ENCODE data around the gene HRCT1.
A peak's percentile ranks its signal among the peaks of the same experiment; 100 is the strongest.
"Not testable (repeated sequence)": the region's sequence is repeated elsewhere in the genome, so short reads cannot be mapped to it uniquely, and the experiment has no call there.

Gene HRCT1

DNA sequence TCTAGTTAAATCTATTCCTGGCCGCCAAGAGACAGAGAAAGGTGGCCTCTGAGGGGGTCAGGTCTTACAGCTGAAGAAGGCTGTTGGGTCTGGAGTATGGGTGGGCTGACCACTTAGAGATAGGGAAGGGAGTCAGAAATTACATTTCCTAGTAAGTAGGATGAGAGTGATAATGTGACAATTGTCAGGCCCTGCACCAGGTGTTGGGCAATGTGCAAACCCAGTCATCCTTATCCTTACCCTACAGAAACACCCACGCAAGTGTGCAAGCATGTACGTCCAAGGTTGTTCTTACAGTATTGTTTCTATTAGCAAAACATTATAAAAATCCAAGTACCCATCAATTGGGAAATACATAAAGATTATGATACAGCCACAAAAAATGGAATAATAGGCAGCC, 12.8 kb downstream of the HRCT1 start:
- no peak for DNase-seq (ENCODE audit: low read depth)

DNA sequence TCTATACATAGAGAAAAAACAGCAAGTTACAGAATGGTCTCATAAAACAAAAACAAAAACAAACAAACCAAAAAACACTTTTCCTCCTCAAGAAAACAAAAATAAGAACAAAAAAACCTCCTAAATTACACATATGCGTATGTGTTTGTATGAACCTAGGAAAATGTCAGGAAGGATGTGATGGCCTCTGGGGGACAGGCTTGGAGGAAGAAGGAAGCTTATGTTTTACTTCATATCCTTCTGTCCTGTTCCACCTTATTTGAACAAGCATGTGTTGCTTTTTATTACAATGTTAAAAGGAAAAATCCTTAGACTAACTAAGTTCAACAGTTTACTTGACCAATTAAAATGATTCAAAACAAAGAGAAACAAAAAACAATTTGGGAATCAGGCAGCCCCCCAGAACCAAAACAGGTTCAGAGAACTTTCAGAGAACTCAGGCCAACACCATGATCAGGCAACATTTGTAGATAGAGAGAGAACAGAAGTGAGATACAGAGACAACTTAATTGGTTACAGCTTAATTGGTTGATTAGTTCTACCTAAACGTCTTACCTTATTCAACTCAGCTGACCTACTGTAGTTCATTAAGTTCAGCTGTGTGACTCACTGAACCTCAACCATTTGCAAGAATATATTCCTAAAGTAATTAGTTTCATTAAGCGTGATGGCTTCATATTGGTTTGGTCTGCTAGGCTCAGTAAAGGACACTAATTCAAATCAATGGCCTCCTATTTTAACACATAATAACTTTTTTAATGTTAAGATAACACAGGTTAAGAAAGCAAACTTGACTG, 13.4 kb downstream of the HRCT1 start:
- no peak for DNase-seq (ENCODE audit: low read depth)

DNA sequence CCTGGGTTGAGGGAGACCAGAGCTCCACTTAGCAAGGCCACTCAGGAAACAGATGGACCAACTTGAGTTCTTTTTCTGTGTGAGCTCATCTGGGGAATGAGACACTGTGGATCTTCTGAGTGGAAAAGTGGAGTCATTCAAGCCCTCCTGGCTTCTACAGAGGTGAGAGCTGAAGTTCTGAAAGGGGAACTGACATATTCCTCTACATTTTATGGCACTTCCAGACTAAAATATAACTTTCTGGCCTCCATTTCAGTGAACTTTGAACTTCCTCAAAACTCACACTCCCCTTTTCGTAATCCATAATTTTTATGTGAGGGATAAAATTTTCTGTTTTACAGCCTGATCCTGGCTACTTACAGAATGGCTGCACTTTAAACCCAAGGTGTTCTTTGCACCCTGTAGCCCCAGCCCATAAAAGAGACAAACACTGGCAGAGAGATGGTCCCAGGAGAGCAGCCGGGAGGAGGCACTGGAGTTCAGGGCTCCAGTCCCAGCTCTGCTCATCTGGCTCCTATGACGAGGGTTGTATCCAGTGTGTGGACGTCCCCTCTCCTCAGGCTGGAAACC, 14.1 kb downstream of the HRCT1 start:
- no peak for DNase-seq (ENCODE audit: low read depth)

DNA sequence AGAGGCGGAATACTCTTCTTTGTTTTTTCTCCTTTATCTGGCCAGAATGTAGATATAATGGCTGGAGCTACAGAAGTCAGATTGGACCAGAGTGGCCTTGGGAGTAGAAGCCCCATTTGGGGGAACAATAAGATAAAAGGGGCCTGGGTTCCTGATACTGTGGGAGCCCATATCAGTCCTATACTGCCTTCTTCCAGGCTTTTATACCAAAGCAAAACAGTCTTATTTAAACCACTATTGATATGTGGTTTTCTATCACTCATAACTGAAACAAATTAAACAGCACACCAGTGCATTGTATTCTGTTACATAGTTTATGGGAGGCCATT, 17.6 kb downstream of the HRCT1 start:
- no peak for DNase-seq (ENCODE audit: low read depth)

DNA sequence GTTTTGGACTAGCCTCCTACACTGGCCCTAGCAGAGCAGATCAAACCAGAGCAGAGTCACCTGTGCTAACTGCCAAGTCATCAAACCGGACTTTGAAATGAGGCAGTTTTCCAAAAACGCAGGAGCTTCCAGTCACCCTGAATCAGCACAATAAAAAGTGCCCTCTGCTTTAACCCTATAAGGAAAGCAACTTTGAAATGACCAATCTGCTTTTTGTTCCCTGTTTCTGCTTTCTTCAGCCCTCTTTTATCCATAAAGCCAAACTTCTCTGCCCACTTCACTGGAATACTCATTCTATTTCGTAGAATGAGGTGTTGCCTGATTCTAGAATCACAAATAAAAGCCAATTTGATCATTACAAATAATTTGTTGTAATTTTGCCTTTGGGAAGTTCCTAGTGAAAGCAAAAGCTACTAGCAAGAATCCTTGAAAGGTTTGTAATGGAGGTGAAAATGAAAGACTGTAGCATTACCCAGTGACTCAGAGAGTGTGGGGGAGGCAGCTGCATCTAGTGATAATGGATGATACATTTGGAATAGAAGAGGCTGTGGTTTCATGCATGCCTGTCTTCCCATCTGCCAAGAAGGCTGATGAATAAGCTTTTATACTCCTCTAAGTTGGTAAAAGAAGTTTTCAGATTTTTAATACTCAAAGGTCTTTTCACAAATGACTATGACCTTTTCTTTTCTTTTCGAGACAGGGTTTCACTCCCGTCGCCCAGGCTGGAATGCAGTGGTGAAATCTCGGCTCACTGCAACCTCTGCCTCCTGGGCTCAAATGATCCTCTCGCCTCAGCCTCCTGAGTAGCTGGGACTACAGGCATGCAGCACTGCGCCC, 18.1 kb downstream of the HRCT1 start:
- peak; percentile 91 for DNase-seq (ENCODE audit: low read depth)

DNA sequence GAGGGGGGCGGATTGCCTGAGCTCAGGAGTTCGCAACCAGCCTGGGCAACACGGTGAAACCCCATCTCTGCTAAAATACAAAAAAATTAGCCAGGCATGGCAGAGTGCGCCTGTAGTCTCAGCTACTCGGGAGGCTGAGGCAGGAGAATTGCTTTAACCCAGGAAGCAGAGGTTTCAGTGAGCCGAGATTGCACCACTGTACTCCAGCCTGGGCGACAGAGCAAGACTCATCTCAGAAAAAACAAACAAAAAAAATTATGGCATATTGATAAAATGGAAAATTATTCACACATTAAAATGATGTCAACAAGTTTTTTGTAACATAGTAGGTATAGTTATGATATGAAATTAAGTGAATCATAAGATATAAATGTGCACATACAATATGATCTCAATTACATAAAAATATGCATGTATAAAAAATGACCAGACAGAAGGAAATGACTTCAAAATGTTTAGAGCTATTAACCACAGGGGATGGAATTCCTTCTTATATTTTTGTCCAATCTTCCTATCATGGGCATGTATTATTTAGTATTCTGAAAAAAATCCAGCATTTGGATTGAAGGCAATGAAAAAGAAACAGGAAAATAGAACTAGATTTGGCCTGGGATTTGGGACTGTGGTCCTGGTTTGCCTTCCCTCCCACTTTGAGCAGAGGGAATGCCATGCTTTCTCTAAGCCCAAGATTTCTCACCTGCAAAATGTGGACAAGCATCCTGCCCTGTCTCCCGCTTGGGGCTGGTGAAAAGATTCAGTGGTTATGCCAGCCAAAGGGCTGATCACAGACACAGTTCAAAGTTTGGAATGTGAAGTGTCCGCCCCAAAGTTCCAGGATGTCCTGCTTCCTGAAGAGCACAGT, 22.8 kb downstream of the HRCT1 start:
- DNase-seq (ENCODE audit: low read depth), result no peak

DNA sequence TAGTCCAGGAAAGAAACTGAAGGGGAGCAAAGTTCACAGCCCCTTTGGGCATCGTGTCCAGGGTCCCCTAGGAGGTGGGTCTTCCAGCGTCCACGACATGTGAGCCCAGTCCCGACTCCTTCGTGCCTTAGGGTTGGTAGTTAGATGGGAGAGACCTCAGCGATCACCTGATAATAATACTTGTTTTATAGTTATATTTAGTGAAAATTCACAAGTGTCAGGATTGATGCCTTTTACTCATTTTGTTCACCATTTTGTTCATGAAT, 23.4 kb downstream of the HRCT1 start:
- no peak for DNase-seq (ENCODE audit: low read depth)

DNA sequence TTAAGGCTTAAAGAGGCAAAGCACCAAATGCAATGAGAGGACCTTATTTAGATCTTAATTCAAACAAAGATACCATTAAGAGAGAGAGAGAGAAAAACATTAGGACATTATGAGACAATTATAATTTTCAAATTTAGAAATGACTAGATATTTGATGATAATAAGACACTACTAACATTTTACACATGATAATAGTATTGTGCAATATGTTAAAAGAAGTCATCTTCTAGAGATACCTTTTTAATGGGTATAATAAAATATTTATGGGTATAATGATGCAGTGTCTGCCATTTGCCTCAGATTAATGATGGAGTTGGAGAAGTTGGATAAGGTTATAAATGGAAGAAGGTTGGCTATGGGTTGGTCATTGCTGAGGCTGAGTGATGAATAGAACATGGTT, 24.5 kb downstream of the HRCT1 start:
- no peak for DNase-seq (ENCODE audit: low read depth)

DNA sequence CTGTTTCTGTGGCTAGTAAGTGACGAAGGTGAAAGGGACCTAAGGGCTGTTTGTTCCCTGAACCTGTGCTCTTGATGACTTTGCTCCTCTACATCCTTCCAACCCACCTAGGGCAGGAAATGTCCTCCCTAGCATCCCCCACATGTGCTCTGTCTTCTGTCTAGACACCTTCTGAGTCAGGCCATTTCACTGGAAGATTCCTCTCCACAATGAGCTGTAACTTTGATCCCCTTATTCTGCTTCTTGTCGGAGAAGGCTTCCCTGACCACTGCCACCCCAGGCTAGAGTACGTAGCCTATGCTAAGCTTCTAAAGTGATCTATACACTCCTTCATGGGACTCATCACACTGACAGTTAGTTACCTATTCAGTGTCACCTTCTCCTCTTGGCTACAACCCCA, 25.0 kb downstream of the HRCT1 start:
- no peak for DNase-seq (ENCODE audit: low read depth)

DNA sequence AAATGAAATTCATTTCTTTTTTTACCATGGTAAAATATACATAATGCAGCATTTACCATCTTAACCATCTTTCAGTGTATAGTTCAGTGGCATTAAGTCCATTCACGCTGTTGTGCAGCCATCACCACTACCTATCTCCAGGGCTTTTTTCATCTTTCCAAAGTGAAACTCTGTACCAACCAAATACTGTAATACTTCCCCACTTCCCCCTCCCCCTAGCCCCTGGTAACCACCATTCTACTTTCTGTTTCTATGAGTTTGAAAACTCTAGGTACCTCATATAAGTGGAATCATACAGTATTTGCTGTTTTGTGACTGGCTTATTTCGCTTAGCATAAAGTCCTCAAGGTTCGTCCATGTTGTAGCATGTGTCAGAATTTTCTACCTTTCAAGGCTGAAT, 26.7 kb downstream of the HRCT1 start:
- DNase-seq (ENCODE audit: low read depth), result no peak

DNA sequence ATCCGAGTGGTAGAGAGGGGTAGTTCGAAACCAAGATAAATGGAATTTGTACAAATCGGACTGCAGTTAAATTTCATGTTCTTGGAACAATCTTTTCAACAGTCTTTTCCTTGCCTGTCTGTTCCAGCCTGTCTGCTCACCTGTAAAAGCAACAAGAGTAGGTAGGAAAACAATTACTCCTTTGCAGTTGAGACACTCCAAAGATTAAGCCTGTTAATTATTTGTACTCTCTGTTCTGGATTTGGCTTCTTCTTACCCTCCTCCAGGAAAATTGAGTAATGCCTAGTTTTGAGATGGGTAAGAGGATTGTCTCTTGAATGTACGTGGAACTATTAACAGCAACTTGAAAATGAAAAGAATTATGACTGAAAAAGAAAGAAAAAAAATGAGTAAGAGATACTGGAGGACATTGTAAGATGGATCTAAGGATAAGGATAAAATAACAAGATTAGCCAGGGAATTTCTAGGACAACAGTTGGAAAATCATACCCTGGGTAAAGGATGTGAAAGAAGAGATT, 27.6 kb downstream of the HRCT1 start:
- no peak for DNase-seq (ENCODE audit: low read depth)

DNA sequence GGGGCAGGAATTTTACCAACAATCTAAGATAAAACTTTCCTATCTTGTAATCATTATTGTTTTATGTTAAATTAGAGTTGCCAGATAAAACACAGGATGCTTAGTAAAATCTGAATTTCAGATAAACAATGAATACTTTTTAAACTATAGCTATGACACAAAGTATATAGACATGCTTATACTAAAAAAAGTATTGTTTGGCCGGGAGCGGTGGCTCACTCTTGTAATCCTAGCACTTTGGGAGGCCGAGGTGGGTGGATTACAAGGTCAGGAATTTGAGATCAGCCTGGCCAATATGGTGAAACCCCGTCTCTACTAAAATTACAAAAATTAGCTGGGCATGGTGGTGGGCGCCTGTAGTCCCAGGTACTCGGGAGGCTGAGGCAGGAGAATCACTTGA, 28.1 kb downstream of the HRCT1 start:
- not testable (repeated sequence) for DNase-seq (ENCODE audit: low read depth)

DNA sequence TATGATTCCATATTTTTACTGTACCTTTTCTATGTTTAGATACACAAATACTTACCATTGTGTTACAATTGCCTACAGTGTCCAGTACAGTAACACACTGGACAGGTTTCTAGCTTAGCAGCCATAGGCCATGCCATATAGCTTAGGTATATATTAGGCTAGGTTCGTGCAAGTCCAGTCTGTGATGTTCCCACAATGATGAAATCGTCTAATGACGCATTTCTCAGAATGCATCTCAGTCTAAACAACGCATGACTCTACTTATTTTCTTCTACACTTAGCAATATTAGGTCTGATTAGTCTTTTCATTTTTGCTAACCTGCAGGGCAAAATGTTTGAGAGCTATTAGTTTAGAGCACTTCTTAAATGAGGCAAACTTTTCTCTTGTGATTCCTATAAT, 29.3 kb downstream of the HRCT1 start:
- no peak for DNase-seq (ENCODE audit: low read depth)

DNA sequence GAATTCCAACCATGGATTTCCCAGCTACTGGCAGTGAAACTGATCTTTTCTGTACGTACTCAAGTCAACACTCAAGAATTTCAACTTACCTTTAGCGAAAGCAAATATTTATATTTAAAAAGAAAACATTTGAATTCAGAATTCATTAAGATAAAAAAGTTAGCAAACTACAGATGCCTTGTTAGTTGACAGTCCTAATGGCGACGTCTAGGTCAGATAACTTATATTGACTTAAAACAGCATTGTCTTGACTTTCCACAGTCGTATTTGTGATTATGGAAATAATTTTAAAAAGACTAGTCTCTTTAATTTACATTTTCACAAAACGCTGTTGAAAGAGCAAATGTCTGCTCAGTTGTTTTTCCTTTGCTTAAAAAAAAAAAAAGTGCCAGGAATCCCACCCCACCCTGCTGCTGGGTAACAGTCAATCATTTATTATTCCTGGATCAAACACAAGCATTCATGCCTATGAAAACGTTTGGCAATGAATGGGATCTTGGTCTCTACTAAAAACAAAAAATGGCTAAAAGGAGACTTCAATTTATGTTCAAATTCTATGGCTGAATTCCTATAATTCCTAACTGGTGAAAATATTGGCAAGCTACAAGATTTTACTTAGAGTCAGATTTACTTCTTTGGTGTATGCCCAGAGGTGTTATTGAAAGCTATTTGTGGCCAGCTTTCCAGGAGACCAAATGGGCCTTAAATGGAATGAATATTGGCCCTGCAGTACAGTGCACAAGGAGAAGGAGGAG, 29.9 kb downstream of the HRCT1 start:
- DNase-seq (ENCODE audit: low read depth), result peak; percentile 40

DNA sequence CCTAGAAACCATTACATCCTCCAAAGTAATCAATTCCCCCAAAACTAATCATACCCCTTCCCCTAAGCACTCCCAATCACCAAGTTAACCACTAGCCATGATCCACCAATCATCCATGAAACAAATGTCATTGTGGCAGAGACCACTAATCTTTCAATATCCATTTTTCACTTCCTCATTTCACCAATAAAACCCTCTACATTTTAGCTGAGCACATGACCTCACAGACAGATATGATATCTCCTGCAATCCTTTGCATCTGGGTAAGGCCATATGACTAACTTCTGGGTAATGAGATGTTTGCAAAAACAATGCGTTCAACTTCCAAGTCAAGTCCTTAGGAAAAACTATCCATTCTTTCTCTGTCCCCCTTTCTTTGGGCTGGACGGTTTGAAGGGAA, 31.2 kb downstream of the HRCT1 start:
- DNase-seq (ENCODE audit: low read depth), result no peak

DNA sequence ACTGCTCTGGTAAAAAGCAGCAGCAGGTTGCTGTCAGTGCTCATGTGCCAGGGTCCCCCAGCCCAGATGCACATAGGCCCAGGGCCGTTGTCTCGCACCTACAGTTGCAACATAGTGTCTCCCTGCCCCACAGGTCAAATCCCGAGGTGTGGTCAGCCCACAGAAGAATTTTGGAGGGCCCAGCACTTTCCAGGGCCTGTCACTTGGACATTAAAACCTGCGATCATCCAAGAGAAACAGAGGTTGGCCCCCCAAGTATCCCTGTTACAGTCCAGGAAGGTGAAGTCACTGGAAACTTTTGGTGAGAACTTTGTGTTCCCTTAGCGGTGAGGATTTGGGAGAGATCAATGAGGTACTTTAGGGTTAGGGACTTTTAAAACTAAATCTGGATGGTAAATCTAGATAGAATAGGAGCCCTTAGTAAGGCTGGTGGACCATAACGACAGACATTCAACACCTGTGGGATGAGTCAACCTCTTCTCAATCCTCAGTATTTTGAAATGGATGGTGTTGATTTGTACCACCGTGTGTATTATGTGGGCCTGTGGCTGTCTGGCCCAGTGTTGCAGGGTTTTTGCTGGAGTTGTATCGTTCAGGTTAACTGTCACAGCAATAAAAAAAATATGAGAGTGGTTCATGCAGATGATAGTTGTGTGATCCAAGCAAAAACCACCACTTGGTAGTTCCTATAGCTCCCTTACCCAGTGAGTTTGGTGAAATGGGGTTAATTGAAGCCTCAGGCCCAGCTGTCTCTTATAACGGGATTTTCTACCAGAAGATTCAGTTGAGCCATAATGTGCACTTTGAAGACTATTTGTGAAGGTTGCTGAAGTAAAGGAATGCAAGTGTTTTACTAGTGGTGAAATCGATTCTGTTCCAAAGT, 32.7 kb downstream of the HRCT1 start:
- no peak for DNase-seq (ENCODE audit: low read depth)

DNA sequence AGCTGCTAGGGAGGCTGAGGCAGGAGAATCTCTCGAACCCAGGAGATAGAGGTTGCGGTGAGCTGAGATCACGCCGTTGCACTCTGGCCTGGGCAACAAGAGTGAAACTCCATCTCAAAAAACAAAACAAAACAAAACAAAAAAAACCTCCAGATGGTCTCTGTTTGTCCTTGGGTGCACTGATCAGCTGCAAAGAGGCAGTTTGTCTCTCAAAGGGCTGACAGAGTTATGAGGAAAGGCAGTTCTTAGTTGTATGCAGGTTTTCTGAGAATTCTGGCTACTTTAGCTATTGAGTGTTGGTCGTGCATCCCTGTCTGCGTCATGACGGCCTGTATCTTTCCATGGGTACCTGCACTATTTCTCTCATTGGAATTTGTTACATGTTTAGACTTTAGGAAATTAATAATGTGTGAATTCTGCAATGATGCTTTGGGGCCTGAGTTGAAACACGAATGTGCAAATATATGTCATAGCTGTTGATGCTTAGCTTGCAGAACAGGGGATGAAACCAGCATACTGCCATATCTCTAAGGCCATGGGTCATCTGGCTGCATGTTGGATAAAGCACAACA, 33.8 kb downstream of the HRCT1 start:
- DNase-seq (ENCODE audit: low read depth), result no peak

DNA sequence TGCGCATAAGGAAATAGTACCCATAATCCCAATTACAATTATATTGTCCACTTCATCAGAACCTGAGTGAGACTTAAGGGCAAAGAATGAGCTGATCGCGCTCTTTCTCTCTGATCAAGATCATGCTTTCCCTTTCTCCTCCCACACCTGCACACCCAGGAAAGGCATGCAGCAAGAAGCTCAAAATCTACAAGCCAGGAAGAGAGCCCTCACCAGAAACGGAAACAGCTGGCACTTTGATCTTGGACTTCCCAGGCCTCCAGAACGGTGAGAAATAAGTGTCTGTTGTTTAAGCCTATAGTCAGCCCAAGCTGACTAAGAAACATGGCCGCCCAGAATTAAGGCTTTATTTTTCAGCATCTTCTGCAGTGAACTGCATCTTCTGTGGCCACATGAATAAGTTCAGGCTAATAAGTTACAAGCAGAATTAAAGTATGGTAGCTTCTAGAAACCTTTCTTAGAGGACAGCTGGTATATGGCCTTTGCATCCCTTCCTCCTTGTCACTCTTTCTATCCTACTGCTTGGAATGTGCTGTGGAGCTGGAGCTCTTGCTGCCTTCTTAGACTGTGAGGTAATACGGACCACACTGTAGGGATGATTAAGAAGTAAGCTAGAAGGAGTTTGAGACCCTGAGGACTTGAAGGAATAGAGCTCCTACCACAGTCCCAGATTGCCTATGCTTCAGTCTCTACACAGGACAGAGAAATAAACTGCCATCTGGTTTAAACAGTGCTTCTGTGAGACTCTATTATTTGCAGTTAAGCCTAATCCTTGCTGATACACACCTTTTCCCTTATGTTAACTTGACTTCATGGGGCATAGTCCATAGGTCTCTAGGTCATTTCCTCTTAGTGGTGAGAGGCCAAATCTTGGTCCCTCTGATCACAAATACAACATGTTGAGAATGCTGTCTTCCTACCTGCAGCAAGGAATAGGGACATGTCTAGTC, 34.7 kb downstream of the HRCT1 start:
- DNase-seq (ENCODE audit: low read depth), result no peak

DNA sequence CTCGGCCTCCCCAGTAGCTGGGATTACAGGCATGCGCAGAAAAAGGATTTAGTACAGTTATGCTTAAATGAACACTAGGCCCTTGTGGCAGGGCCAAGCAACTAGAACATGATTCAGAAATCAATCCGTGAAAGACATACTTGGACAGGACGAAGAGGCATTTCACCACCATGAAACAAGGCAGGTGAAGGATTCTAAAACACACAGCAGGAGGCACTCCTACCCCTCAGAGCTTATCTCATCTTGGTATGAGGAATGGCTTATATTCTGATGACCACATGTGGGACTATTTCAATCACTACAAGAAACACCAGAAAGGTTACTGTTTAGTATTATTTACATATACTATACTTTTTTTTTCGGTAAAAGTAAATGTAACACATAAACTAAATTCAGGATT, 36.3 kb downstream of the HRCT1 start:
- DNase-seq (ENCODE audit: low read depth), result no peak
